ENCODE results near the gene WDR38.

Gene WDR38

DNA sequence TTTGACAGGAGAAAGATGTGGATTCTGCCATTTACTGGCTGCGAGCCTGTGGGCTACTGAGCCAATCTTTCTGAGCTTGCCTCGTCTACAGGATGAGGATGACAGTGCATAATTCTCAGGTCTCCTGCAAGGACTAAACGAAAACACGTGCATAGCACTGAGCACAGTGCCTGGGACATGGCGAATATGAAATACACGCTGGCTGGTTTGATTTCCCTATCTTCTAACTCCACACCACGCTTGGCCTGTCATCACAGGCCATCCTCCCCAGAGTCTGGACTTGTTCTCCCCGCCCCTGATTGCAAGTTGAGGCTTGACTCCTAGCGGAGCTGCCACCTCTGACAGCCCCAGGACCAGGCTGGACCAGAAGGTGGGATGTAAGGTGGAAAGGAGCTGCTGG is 46.6 kb downstream of the WDR38 start:
- peak in 1 of 3 donors; percentile 8 for DNase-seq
- Histone ChIP-seq H3K4me3 (ENCODE audit: control insufficient read depth in 1 of 7, extremely low read depth in 1 of 7, insufficient read depth in 4 of 7, low read depth in 2 of 7, low read length in 6 of 7) (no peak overlapping the region), H3K27me3 (replicated peaks in 2 of 5; ENCODE audit: control insufficient read depth in 4 of 5, insufficient read depth in 5 of 5, low read length in 4 of 5) (no peaks in the 10 kb centered on the region), H3K27ac (ENCODE audit: insufficient read depth in 1 of 2, low read depth in 1 of 2, low read length in 2 of 2, poor library complexity in 1 of 2, severe bottlenecking in 2 of 2) (no peak overlapping the region), H3K36me3 (ENCODE audit: control insufficient read depth in 4 of 4, insufficient read depth in 4 of 4, low read length in 3 of 4) (peaks cover 9 to 50% (median 33%) of the 10 kb centered on the region in 4 experiments), H3K9me3 (ENCODE audit: control extremely low read depth in 1 of 5, control insufficient read depth in 4 of 5, insufficient read depth in 2 of 5, low read depth in 1 of 5, low read length in 4 of 5) (no peaks in the 10 kb centered on the region), H3K4me1 (ENCODE audit: control extremely low read depth in 1 of 4, control insufficient read depth in 4 of 4, insufficient read depth in 4 of 4, low read length in 3 of 4) (no peaks in the 10 kb centered on the region)
- POLR2A ChIA-PET: no interaction called here
- 85% methylated on average over 4 of the region's 9 CpGs for WGBS (ENCODE audit: insufficient coverage)
- CTCF ChIA-PET: interaction anchor here (2.9 kb wide), 1 partner anchor 9 kb away, joined by 16 read pairs; no protein-coding TSS in a partner anchor

DNA sequence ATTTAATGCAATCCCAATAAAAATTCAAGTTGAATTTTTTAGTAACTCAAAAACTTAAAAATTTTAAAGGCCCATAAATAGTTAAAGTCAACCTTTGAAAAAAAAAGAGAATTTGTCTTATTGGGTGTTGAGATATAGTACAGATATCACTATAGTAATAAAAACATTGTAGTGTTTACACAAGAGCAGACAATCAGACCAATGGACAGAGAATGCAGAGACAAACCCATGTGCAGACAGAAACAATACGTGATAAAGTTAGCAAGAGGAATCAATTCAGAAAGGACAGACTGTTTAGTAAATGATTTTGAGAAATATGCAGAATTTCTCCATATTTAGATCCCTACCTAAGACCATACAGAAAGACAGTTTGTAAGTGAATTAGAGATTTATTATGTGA is 53.7 kb downstream of the WDR38 start:
- Histone ChIP-seq H3K27me3 (replicated peaks in 2 of 5; ENCODE audit: control insufficient read depth in 4 of 5, insufficient read depth in 5 of 5, low read length in 4 of 5) (no peaks in the 10 kb centered on the region), H3K9me3 (ENCODE audit: control extremely low read depth in 1 of 5, control insufficient read depth in 4 of 5, insufficient read depth in 2 of 5, low read depth in 1 of 5, low read length in 4 of 5) (no peaks in the 10 kb centered on the region), H3K4me1 (ENCODE audit: control extremely low read depth in 1 of 4, control insufficient read depth in 4 of 4, insufficient read depth in 4 of 4, low read length in 3 of 4) (no peaks in the 10 kb centered on the region), H3K4me3 (ENCODE audit: control insufficient read depth in 1 of 7, extremely low read depth in 1 of 7, insufficient read depth in 4 of 7, low read depth in 2 of 7, low read length in 6 of 7) (no peak overlapping the region), H3K36me3 (ENCODE audit: control insufficient read depth in 4 of 4, insufficient read depth in 4 of 4, low read length in 3 of 4) (peaks cover 7 to 42% (median 23%) of the 10 kb centered on the region in 4 experiments), H3K27ac (ENCODE audit: insufficient read depth in 1 of 2, low read depth in 1 of 2, low read length in 2 of 2, poor library complexity in 1 of 2, severe bottlenecking in 2 of 2) (no peak overlapping the region)
- WGBS (ENCODE audit: insufficient coverage): no CpG with 5 or more reads among the region's 1 CpG
- CTCF ChIA-PET: no interaction called here
- DNase-seq: no peak
- POLR2A ChIA-PET: no interaction called here

All from common myeloid progenitor, CD34-positive (primary cell).